ENCODE results near the gene AWAT2.

- TF ChIP-seq CTCF (IDR thresholded peaks at IDR 0.05): no peak
- no peak for TF ChIP-seq POLR2A (IDR thresholded peaks at IDR 0.05)
Measured at GRCh38 chrX:70079870-70080269, 30.1 kb upstream of the AWAT2 start.

All from thyroid gland (tissue), 4 donors.